Adrenal gland (tissue), 5 donors: ENCODE measurements around the gene MMP23B.

ENCODE experiments used
- CTCF ChIP-seq, 6 experiments: fragments of 450-650 bp in 4 of 6; fragments of 200-600 bp in 2 of 6; sonication (generic) in 1 of 6; IDR thresholded peaks; 1 replicate in 5 of 6; 2 replicates in 1 of 6; pipeline versions ENCODE4 v1.5.1 to v1.8.0; 2016 to 2021; ENCODE audit warnings: antibody characterized with exemption in 6 of 6, mild to moderate bottlenecking in 2 of 6, moderate library complexity in 1 of 6
- POLR2A ChIP-seq, 2 donors: fragments of 450-650 bp; IDR thresholded peaks; one replicate each; pipeline ENCODE4 v1.6.1; 2017; ENCODE audit warnings: antibody characterized with exemption in 2 of 2, mild to moderate bottlenecking in 2 of 2, moderate library complexity in 1 of 2
- donor health status: DM: no; HTN: no; CAD: no.

- TF ChIP-seq CTCF (IDR thresholded peaks at IDR 0.05): no peak
- TF ChIP-seq POLR2A (IDR thresholded peaks at IDR 0.05): no peak
These were observed 48.3 kb downstream of the MMP23B start for GRCh38 chr1:1680031-1680911.
